HCT116 (cell line): Measurements from ENCODE around the gene GFAP. TPM values are rescaled to one million over a fixed set of nuclear protein-coding genes. Genes with fewer than 3 reads are reported as not detected.

ENCODE experiments used
- ATAC-seq: fragments of 200-7000 bp; cut with Tn5 transposase; 2 replicates; pipeline ENCODE4 v1.9.1; 2020; ENCODE audit warnings: mild to moderate bottlenecking, moderate library complexity
- BruUV-seq: library from RNA; stranded (reverse); fragments of 400-500 nt; replicated peaks from 2 replicates; lab custom pipeline; 2021; lab: Mats Ljungman, UMichigan
- CTCF ChIA-PET: fragments of 300-600 bp; sonication (Branson Sonifier 250); formaldehyde crosslinking; loops from one replicate; lab custom pipeline; 2021; ENCODE audit warnings: antibody characterized with exemption; lab: Charles Lee
- POLR2A ChIA-PET: fragments of 300-600, 350-600 bp; sonication (Branson Sonifier 250); formaldehyde crosslinking; loops from one replicate; lab custom pipeline; 2021; ENCODE audit warnings: antibody characterized with exemption; lab: Charles Lee
- RAD21 ChIA-PET, 2 experiments: fragments of 300-600 bp; sonication (Branson Sonifier 250); formaldehyde crosslinking; loops; one replicate each; lab custom pipeline; 2023; ENCODE audit warnings: low total read pairs in 2 of 2; ENCODE audit not compliant: uncharacterized antibody in 2 of 2, unreplicated experiment in 2 of 2, low non-redundant PET in 1 of 2; lab: Charles Lee
- DNase-seq: peaks from one replicate; pipeline ENCODE4 v3.0.0-alpha.2; 2010; ENCODE audit warnings: low read depth, low spot score
- H2AFZ ChIP-seq: fragments of 200-600 bp; shearing (Covaris generic), sonication (generic); 2 replicates; pipeline ENCODE4 v1.6.1; 2017; ENCODE audit warnings: low read depth, mixed run types, mixed read lengths, antibody characterized with exemption, low read length; ENCODE audit not compliant: poor library complexity, severe bottlenecking
- H3K27ac ChIP-seq: 2 replicates; pipeline ENCODE4 v1.5.1; 2012; ENCODE audit warnings: low read depth, low read length
- H3K27me3 ChIP-seq: fragments of 200-600 bp; sonication (generic); 2 replicates; pipeline ENCODE4 v1.6.1; 2016; ENCODE audit warnings: mixed run types, low read length, mixed read lengths; ENCODE audit not compliant: insufficient read depth
- H3K36me3 ChIP-seq, 2 experiments: fragments of 200-500 bp in 1 of 2; fragments of 200-600 bp in 1 of 2; sonication (Bioruptor generic) in 1 of 2; sonication (generic) in 1 of 2; 2 replicates each; pipeline versions ENCODE4 v1.5.1 to v1.6.1; 2014 to 2016; ENCODE audit warnings: low read length in 2 of 2, inconsistent platforms in 1 of 2, mixed read lengths in 1 of 2, mixed run types in 1 of 2; ENCODE audit not compliant: insufficient read depth in 2 of 2, control insufficient read depth in 1 of 2
- H3K4me1 ChIP-seq, 2 experiments: fragments of 200-600 bp in 1 of 2; sonication (generic) in 1 of 2; 2 replicates each; pipeline versions ENCODE4 v1.5.1 to v1.6.1; 2012 to 2017; ENCODE audit warnings: low read length in 2 of 2, inconsistent platforms in 1 of 2, mild to moderate bottlenecking in 1 of 2, mixed read lengths in 1 of 2, mixed run types in 1 of 2, moderate library complexity in 1 of 2; ENCODE audit not compliant: insufficient read depth in 2 of 2, control insufficient read depth in 1 of 2
- H3K4me2 ChIP-seq: fragments of 200-600 bp; sonication (generic); 2 replicates; pipeline ENCODE4 v1.6.1; 2017; ENCODE audit warnings: mixed run types, low read length, mixed read lengths
- H3K4me3 ChIP-seq, 2 experiments: fragments of 200-600 bp in 1 of 2; sonication (generic) in 1 of 2; replicated peaks in 1 of 2; 2 replicates each; pipeline ENCODE4 v1.5.1; 2011 to 2016; ENCODE audit warnings: low read length in 2 of 2, control low read depth in 1 of 2, low read depth in 1 of 2, mild to moderate bottlenecking in 1 of 2, mixed read lengths in 1 of 2, mixed run types in 1 of 2
- H3K79me2 ChIP-seq: fragments of 200-600 bp; sonication (generic); 2 replicates; pipeline ENCODE4 v1.6.1; 2017; ENCODE audit warnings: mild to moderate bottlenecking, mixed run types, low read length, moderate library complexity, mixed read lengths; ENCODE audit not compliant: insufficient read depth
- H3K9ac ChIP-seq: fragments of 200-600 bp; sonication (generic); 2 replicates; pipeline ENCODE4 v1.6.1; 2016; ENCODE audit warnings: low read length, mixed read lengths
- H3K9me2 ChIP-seq: fragments of 200-600 bp; sonication (generic), shearing (Covaris generic); 2 replicates; pipeline ENCODE4 v1.6.1; 2017; ENCODE audit warnings: mixed run types, mild to moderate bottlenecking, moderate library complexity; ENCODE audit not compliant: insufficient read depth
- H3K9me3 ChIP-seq, 2 experiments: fragments of 200-500 bp in 1 of 2; fragments of 200-600 bp in 1 of 2; sonication (Bioruptor generic) in 1 of 2; sonication (generic) in 1 of 2; 2 replicates each; pipeline ENCODE4 v1.6.1; 2014 to 2017; ENCODE audit warnings: low read length in 2 of 2, mixed read lengths in 2 of 2, inconsistent platforms in 1 of 2, low read depth in 1 of 2, mild to moderate bottlenecking in 1 of 2, mixed run types in 1 of 2, moderate library complexity in 1 of 2; ENCODE audit not compliant: control insufficient read depth in 1 of 2, insufficient read depth in 1 of 2
- H4K20me1 ChIP-seq: fragments of 200-600 bp; sonication (generic), shearing (Covaris generic); 2 replicates; pipeline ENCODE4 v1.6.1; 2017; ENCODE audit warnings: mixed run types, mild to moderate bottlenecking, moderate library complexity; ENCODE audit not compliant: insufficient read depth
- ATF3 ChIP-seq: IDR thresholded peaks from 2 replicates; pipeline ENCODE4 v1.6.1; 2012
- CBX3 ChIP-seq: IDR thresholded peaks from 2 replicates; pipeline ENCODE4 v1.6.1; 2012; ENCODE audit warnings: low read depth
- CEBPB ChIP-seq: IDR thresholded peaks from 2 replicates; pipeline ENCODE4 v1.6.1; 2012; ENCODE audit warnings: low read depth
- EGR1 ChIP-seq: IDR thresholded peaks from 2 replicates; pipeline ENCODE4 v1.6.1; 2012; ENCODE audit warnings: low read depth
- ELF1 ChIP-seq: IDR thresholded peaks from 2 replicates; pipeline ENCODE4 v1.6.1; 2012; ENCODE audit warnings: low read depth, borderline replicate concordance
- EZH2 ChIP-seq: fragments of 200-600 bp; sonication (generic); IDR thresholded peaks from 2 replicates; pipeline ENCODE4 v1.6.1; 2017; ENCODE audit warnings: antibody characterized with exemption, mixed run types
- EZH2phosphoT487 ChIP-seq: fragments of 200-600 bp; IDR thresholded peaks from 2 replicates; pipeline ENCODE4 v1.6.1; 2018; ENCODE audit warnings: antibody characterized with exemption, borderline replicate concordance
- JUND ChIP-seq: IDR thresholded peaks from 2 replicates; pipeline ENCODE4 v1.6.1; 2012
- POLR2A ChIP-seq: IDR thresholded peaks from 2 replicates; pipeline ENCODE4 v1.7.0; 2011; ENCODE audit warnings: borderline replicate concordance; ENCODE audit not compliant: insufficient read depth, insufficient read length; ENCODE audit errors: extremely low read depth
- POLR2AphosphoS5 ChIP-seq: IDR thresholded peaks from 2 replicates; pipeline ENCODE4 v1.6.1; 2011; ENCODE audit warnings: mild to moderate bottlenecking, low read depth, low read length, moderate library complexity
- RAD21 ChIP-seq: IDR thresholded peaks from 2 replicates; pipeline ENCODE4 v1.6.1; 2012; ENCODE audit warnings: low read depth, mild to moderate bottlenecking
- SIN3A ChIP-seq: IDR thresholded peaks from 2 replicates; pipeline ENCODE4 v1.6.1; 2012; ENCODE audit warnings: low read depth
- SP1 ChIP-seq: IDR thresholded peaks from 2 replicates; pipeline ENCODE4 v1.6.1; 2012; ENCODE audit warnings: low read depth
- SRF ChIP-seq: IDR thresholded peaks from 2 replicates; pipeline ENCODE4 v1.6.1; 2012; ENCODE audit warnings: low read depth
- TCF7L2 ChIP-seq: IDR thresholded peaks from 2 replicates; pipeline ENCODE4 v1.7.0; 2011; ENCODE audit warnings: borderline replicate concordance, inconsistent platforms; ENCODE audit not compliant: insufficient read depth, insufficient read length; ENCODE audit errors: extremely low read depth
- YY1 ChIP-seq: IDR thresholded peaks from 2 replicates; pipeline ENCODE4 v1.6.1; 2011; ENCODE audit warnings: low read length, low read depth, moderate library complexity, mild to moderate bottlenecking; ENCODE audit not compliant: insufficient replicate concordance; ENCODE audit errors: extremely low read depth
- ZBTB33 ChIP-seq: IDR thresholded peaks from 2 replicates; pipeline ENCODE4 v1.6.1; 2011; ENCODE audit warnings: mild to moderate bottlenecking, low read length, moderate library complexity; ENCODE audit not compliant: insufficient replicate concordance; ENCODE audit errors: extremely low read depth
- ZFX ChIP-seq: fragments of 450-650 bp; IDR thresholded peaks from 2 replicates; pipeline ENCODE4 v1.6.1; 2017
- ZNF274 ChIP-seq: fragments of 200-500 bp; sonication (Bioruptor generic); IDR thresholded peaks from 2 replicates; pipeline ENCODE4 v1.6.1; 2014; ENCODE audit warnings: mild to moderate bottlenecking, low read depth, low read length, inconsistent platforms
- intact Hi-C: fragments of 100-400 bp; cut with micrococcal nuclease; formaldehyde crosslinking; loops from 2 replicates; pipeline ENCODE4 v1.10.0; 2022
- total RNA-seq: library from RNA; stranded (reverse); gene quantifications from one replicate; pipeline ENCODE4 v1.2.1, GENCODE V29; 2021; ENCODE audit not compliant: unreplicated experiment
- TF ChIP-seq, protein P1 (sequence below): IDR thresholded peaks from 2 replicates; pipeline ENCODE4 v1.6.1; 2012; ENCODE audit warnings: low read depth

The GFAP gene
- total RNA-seq, 1 experiment from 2014 or later: not detected

DNA sequence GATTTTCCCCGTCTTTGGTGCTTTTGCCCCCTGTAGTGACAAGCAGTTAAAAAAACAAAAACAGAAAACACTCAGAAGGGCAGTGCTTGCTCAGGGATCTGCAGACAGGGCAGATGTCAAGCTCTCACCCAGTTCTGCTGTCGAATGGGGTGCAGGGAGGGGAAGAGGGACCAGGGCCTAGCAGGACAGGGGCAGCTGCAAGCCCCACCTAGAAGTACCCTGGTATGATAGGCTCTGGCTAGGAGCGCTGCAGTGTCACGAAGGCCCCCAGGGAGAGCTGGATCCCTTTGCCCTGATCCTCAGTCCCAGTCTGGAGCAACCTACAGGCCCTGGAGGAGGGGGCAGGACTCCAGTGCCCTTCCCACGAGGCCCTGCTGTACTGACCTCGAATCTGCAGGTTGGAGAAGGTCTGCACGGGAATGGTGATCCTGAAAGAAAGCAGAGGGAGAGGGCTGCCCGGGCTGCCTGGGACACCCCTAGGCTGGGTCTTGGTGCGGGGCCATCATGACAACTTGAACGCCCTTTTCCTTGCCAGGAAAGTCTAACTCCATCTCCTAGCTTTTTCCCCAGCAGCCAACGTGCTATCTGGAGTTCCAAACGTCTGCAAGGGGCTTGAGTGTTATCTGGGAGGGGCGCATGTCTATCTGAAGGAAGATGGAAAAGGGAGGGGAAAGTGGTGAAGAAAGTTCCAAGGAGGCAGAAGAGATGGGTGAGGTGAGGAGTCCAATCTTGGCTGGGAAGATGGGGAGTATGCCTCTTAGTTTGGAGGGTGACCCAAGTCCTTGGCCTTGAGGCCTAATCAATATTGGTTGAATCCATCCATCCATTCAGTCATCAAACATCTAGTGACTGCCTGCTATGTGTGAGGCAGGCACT, 4.8 kb downstream of the GFAP start:
- RAD21 ChIA-PET: interaction anchor here in 1 of 2 experiments (0.7 kb wide), 1 partner anchor 135 kb away, joined by 3 read pairs; no protein-coding TSS in a partner anchor
- H2AFZ ChIP-seq: no peak overlapping the region
- no peaks in the 10 kb centered on the region for H3K9me3 ChIP-seq
- ATAC-seq (no peak), DNase-seq (no peak)
- H3K27me3 ChIP-seq: no peaks in the 10 kb centered on the region
- intact Hi-C loops: no loop called here
- POLR2A ChIA-PET: interaction anchor here (1.0 kb wide), 1 partner anchor 10 kb away, joined by 3 read pairs; no protein-coding TSS in a partner anchor
- BruUV-seq: no TSS peak
- peaks cover 11 to 15% of the 10 kb centered on the region in 2 experiments for H3K4me1 ChIP-seq
- no peaks in the 10 kb centered on the region for H4K20me1 ChIP-seq
- no peaks in the 10 kb centered on the region for H3K36me3 ChIP-seq
- no peak overlapping the region for H3K27ac ChIP-seq
- H3K9ac ChIP-seq: no peak overlapping the region
- no peaks in the 10 kb centered on the region for H3K79me2 ChIP-seq
- TF ChIP-seq POLR2AphosphoS5 (no peak), TCF7L2 (no peak), POLR2A (no peak), ZNF274 (no peak), SIN3A (no peak), CBX3 (no peak), EZH2phosphoT487 (no peak), RAD21 (no peak), YY1 (no peak), EGR1 (no peak), EZH2 (no peak), ZFX (no peak), SRF (no peak), SP1 (no peak), ZBTB33 (no peak), CEBPB (no peak), JUND (no peak), ELF1 (no peak), ATF3 (no peak)
- TF ChIP-seq, protein P1, sequence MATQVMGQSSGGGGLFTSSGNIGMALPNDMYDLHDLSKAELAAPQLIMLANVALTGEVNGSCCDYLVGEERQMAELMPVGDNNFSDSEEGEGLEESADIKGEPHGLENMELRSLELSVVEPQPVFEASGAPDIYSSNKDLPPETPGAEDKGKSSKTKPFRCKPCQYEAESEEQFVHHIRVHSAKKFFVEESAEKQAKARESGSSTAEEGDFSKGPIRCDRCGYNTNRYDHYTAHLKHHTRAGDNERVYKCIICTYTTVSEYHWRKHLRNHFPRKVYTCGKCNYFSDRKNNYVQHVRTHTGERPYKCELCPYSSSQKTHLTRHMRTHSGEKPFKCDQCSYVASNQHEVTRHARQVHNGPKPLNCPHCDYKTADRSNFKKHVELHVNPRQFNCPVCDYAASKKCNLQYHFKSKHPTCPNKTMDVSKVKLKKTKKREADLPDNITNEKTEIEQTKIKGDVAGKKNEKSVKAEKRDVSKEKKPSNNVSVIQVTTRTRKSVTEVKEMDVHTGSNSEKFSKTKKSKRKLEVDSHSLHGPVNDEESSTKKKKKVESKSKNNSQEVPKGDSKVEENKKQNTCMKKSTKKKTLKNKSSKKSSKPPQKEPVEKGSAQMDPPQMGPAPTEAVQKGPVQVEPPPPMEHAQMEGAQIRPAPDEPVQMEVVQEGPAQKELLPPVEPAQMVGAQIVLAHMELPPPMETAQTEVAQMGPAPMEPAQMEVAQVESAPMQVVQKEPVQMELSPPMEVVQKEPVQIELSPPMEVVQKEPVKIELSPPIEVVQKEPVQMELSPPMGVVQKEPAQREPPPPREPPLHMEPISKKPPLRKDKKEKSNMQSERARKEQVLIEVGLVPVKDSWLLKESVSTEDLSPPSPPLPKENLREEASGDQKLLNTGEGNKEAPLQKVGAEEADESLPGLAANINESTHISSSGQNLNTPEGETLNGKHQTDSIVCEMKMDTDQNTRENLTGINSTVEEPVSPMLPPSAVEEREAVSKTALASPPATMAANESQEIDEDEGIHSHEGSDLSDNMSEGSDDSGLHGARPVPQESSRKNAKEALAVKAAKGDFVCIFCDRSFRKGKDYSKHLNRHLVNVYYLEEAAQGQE: no peak
- no peaks in the 10 kb centered on the region for H3K9me2 ChIP-seq
- no peak overlapping the region for H3K4me2 ChIP-seq
- H3K4me3 ChIP-seq: no peak overlapping the region
- CTCF ChIA-PET: interaction anchor here (0.5 to 3.1 kb wide), 9 partner anchors 8 to 225 kb away, joined by 3 to 16 read pairs (median 4); partner anchors contain the start of genes ACBD4 and EFTUD2
